A549 (cell line): ENCODE results near the gene CCDC63.

Experiments used
- CEBPB ChIP-seq, 2 experiments: fragments of >200 bp in 1 of 2; sonication (Bioruptor Twin) in 1 of 2; formaldehyde crosslinking in 1 of 2; IDR thresholded peaks; 2 replicates each; pipeline ENCODE4 v1.6.1; 2012 to 2016
- MYC ChIP-seq: IDR thresholded peaks from 2 replicates; pipeline ENCODE4 v1.6.1; 2012; ENCODE audit warnings: mild to moderate bottlenecking, inconsistent platforms, low read length, improper control_type of control experiment, borderline replicate concordance
- RFX5 ChIP-seq: fragments of 450-650 bp; IDR thresholded peaks from 2 replicates; pipeline ENCODE4 v1.7.1; 2014; ENCODE audit warnings: antibody characterized with exemption, mild to moderate bottlenecking, moderate library complexity
- RNF2 ChIP-seq: fragments of 200-600 bp; sonication (generic); IDR thresholded peaks from 2 replicates; pipeline ENCODE4 v1.6.1; 2016; ENCODE audit warnings: low read depth, mild to moderate bottlenecking, antibody characterized with exemption, moderate library complexity, borderline replicate concordance

DNA sequence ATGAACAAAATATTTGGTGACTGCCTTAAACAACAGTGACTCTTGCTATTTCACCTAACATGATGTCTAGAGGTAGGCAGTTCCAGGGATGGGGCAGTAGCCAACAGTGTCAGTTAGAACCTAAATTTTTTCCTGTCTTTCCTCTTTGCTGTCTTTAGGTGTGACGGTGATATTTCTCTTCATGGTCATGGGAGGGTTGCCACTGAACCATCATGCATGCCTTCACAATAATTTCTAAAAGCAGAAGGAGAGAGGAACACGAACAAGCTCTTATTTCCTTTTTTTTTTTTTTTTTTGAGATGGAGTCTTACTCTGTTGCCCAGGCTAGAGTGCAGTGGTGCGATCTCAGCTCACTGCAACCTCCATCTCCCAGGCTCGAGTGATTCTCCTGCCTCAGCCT lies 2.4 kb downstream of the CCDC63 start:
- TF ChIP-seq MYC, result no peak
- no peak for TF ChIP-seq CEBPB (IDR thresholded peaks at IDR 0.05)
- no peak for TF ChIP-seq RFX5
- no peak for TF ChIP-seq RNF2
